ENCODE results near the gene TNF. TPM values are rescaled to one million over a fixed set of nuclear protein-coding genes. Genes with fewer than 3 reads are reported as not detected.

The TNF gene
- total RNA-seq, 1 experiment from 2014 or later = 0.31 TPM

DNA sequence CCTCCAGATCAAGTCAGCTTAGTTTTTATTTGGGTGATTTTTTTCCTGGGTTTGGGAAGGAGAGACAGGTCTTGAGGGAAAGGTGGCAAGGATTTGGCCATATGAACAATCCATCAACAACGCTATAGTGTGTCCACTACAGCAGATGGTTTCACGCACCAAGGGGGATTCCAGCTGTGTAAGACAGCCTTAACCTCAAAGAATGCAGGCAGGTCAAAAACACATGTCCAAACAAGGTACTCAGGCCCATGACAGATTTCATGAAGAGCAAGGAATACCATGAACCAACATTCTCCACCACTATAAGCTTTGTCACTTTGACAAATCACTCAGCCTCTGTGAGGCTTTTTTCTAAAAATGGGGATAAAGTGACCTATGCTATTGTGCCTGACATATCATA, 41.6 kb downstream of the TNF start:
- Mint-ChIP-seq H3K27me3 (ENCODE audit: low read depth) (no peaks in the 10 kb centered on the region; the same call in 1 of the 2 replicates), H3K9me3 (no peaks in the 10 kb centered on the region), H3K4me1 (peaks cover 28% of the 10 kb centered on the region), H3K27ac (peak overlapping the region; percentile 38; the same call in 1 of the 2 replicates), H3K4me3 (no peak overlapping the region), H3K36me3 (peaks cover 8% of the 10 kb centered on the region)
- ChIA-PET CTCF (interaction anchor here (0.6 to 3.5 kb wide), 3 partner anchors 18 to 70 kb away, joined by 3 to 24 read pairs (median 15); partner anchors contain the start of genes ATP6V1G2 and NFKBIL1), POLR2A (no interaction called here)
- ATAC-seq (no peak), DNase-seq (ENCODE audit: low spot score) (no peak)
- TF ChIP-seq SMAD3 (CRISPR knock-in tag; IDR thresholded peaks at IDR 0.05; ENCODE audit: borderline replicate concordance) = no peak
- TF ChIP-seq, protein P1, sequence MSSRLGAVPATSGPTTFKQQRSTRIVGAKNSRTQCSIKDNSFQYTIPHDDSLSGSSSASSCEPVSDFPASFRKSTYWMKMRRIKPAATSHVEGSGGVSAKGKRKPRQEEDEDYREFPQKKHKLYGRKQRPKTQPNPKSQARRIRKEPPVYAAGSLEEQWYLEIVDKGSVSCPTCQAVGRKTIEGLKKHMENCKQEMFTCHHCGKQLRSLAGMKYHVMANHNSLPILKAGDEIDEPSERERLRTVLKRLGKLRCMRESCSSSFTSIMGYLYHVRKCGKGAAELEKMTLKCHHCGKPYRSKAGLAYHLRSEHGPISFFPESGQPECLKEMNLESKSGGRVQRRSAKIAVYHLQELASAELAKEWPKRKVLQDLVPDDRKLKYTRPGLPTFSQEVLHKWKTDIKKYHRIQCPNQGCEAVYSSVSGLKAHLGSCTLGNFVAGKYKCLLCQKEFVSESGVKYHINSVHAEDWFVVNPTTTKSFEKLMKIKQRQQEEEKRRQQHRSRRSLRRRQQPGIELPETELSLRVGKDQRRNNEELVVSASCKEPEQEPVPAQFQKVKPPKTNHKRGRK (CRISPR knock-in tag; IDR thresholded peaks at IDR 0.05; ENCODE audit: borderline replicate concordance) = no peak
- no peak for TF ChIP-seq SP1 (CRISPR knock-in tag; conservative IDR thresholded peaks at IDR 0.05)
- no peak for TF ChIP-seq IRF2 (CRISPR knock-in tag; IDR thresholded peaks at IDR 0.05; ENCODE audit: borderline replicate concordance, low read depth)
- TF ChIP-seq, protein P2, sequence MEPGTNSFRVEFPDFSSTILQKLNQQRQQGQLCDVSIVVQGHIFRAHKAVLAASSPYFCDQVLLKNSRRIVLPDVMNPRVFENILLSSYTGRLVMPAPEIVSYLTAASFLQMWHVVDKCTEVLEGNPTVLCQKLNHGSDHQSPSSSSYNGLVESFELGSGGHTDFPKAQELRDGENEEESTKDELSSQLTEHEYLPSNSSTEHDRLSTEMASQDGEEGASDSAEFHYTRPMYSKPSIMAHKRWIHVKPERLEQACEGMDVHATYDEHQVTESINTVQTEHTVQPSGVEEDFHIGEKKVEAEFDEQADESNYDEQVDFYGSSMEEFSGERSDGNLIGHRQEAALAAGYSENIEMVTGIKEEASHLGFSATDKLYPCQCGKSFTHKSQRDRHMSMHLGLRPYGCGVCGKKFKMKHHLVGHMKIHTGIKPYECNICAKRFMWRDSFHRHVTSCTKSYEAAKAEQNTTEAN (CRISPR knock-in tag; IDR thresholded peaks at IDR 0.05) = no peak
- no peak for TF ChIP-seq ZNF317 (CRISPR knock-in tag; IDR thresholded peaks at IDR 0.05; ENCODE audit: borderline replicate concordance, low read depth)

DNA sequence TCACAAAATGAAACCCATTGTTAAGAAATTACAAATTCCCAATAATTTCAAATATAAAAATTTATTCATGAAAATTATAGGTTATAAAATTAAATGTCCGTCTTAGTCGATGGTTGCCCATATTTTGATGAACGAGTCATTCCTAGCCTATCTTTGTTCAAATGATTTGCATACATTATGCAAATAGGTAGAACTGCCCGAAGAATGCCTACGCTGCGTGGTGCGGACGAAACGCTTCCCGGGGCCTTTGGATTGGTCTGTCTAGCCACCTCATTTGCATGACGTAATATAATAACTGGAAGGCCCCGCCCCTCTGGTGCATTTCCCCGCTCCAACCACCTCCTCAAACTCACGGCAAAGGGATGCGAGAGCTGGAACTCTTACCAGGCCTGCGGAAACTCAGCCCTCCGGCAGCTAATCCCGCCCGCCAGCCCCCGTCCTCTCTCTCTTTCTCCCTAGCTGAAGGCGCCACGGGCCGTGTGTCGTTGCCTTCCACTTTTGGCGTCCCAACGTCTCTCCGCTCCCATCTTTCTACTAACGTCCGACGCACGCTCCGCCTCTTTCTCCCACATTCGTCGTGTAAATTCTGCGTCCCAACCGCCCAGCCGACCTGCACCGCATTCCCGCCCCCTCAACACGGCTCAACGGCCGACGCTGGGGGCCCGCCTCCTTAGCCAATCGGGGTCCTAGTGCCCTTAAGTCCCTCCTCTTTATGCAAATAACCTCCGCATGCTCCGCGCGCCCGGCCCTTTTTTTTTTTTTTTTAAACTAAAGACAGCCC, 44.6 kb downstream of the TNF start:
- DNase-seq (ENCODE audit: low spot score) (peak; percentile 97), ATAC-seq (peak; percentile 91)
- peaks cover 31% of the 10 kb centered on the region for H3K4me1 Mint-ChIP-seq
- ChIA-PET POLR2A (interaction anchor here (0.6 to 1.0 kb wide), 4 partner anchors 41 to 79 kb away, joined by 3 to 5 read pairs (median 4); partner anchors contain the start of genes C6orf47, DDX39B and NFKBIL1), CTCF (interaction anchor here (0.6 to 1.7 kb wide), 4 partner anchors 22 to 117 kb away, joined by 3 to 10 read pairs (median 4); partner anchors contain the start of gene ATP6V1G2)
- H3K9me3 Mint-ChIP-seq = no peaks in the 10 kb centered on the region
- H3K27ac Mint-ChIP-seq = peak overlapping the region; percentile 100
- H3K4me3 Mint-ChIP-seq = peak overlapping the region; percentile 92
- no peaks in the 10 kb centered on the region; the same call in 1 of the 2 replicates for H3K27me3 Mint-ChIP-seq (ENCODE audit: low read depth)
- peaks cover 38% of the 10 kb centered on the region for H3K36me3 Mint-ChIP-seq
- TF ChIP-seq CREM (CRISPR knock-in tag; IDR thresholded peaks at IDR 0.05) = peak; percentile 84
- TF ChIP-seq, protein P3, sequence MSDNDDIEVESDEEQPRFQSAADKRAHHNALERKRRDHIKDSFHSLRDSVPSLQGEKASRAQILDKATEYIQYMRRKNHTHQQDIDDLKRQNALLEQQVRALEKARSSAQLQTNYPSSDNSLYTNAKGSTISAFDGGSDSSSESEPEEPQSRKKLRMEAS (CRISPR knock-in tag; IDR thresholded peaks at IDR 0.05) = peak; percentile 84
- TF ChIP-seq ZNF121 (CRISPR knock-in tag; IDR thresholded peaks at IDR 0.05) = no peak
- TF ChIP-seq, protein P4, sequence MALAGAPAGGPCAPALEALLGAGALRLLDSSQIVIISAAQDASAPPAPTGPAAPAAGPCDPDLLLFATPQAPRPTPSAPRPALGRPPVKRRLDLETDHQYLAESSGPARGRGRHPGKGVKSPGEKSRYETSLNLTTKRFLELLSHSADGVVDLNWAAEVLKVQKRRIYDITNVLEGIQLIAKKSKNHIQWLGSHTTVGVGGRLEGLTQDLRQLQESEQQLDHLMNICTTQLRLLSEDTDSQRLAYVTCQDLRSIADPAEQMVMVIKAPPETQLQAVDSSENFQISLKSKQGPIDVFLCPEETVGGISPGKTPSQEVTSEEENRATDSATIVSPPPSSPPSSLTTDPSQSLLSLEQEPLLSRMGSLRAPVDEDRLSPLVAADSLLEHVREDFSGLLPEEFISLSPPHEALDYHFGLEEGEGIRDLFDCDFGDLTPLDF (CRISPR knock-in tag; IDR thresholded peaks at IDR 0.05) = no peak
- peak; percentile 64; the same call in 1 of the 2 replicates for TF ChIP-seq ZNF232 (CRISPR knock-in tag; IDR thresholded peaks at IDR 0.05)
- TF ChIP-seq TEAD4 (CRISPR knock-in tag; IDR thresholded peaks at IDR 0.05) = no peak
- peak; percentile 37; the same call in 1 of the 2 replicates for TF ChIP-seq NFYB (CRISPR knock-in tag; conservative IDR thresholded peaks at IDR 0.05; ENCODE audit: low read depth)
- TF ChIP-seq, protein P5, sequence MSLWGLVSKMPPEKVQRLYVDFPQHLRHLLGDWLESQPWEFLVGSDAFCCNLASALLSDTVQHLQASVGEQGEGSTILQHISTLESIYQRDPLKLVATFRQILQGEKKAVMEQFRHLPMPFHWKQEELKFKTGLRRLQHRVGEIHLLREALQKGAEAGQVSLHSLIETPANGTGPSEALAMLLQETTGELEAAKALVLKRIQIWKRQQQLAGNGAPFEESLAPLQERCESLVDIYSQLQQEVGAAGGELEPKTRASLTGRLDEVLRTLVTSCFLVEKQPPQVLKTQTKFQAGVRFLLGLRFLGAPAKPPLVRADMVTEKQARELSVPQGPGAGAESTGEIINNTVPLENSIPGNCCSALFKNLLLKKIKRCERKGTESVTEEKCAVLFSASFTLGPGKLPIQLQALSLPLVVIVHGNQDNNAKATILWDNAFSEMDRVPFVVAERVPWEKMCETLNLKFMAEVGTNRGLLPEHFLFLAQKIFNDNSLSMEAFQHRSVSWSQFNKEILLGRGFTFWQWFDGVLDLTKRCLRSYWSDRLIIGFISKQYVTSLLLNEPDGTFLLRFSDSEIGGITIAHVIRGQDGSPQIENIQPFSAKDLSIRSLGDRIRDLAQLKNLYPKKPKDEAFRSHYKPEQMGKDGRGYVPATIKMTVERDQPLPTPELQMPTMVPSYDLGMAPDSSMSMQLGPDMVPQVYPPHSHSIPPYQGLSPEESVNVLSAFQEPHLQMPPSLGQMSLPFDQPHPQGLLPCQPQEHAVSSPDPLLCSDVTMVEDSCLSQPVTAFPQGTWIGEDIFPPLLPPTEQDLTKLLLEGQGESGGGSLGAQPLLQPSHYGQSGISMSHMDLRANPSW (CRISPR knock-in tag; conservative IDR thresholded peaks at IDR 0.05; ENCODE audit: low read depth) = no peak
- TF ChIP-seq ETV6 (CRISPR knock-in tag; IDR thresholded peaks at IDR 0.05) = 0 out of 2 replicates have a peak, but pooled peaks have one; percentile 29
- TF ChIP-seq, protein P6, sequence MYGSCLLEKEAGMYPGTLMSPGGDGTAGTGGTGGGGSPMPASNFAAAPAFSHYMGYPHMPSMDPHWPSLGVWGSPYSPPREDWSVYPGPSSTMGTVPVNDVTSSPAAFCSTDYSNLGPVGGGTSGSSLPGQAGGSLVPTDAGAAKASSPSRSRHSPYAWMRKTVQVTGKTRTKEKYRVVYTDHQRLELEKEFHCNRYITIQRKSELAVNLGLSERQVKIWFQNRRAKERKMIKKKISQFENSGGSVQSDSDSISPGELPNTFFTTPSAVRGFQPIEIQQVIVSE (CRISPR knock-in tag; IDR thresholded peaks at IDR 0.05; ENCODE audit: borderline replicate concordance) = no peak
- TF ChIP-seq, protein P7, sequence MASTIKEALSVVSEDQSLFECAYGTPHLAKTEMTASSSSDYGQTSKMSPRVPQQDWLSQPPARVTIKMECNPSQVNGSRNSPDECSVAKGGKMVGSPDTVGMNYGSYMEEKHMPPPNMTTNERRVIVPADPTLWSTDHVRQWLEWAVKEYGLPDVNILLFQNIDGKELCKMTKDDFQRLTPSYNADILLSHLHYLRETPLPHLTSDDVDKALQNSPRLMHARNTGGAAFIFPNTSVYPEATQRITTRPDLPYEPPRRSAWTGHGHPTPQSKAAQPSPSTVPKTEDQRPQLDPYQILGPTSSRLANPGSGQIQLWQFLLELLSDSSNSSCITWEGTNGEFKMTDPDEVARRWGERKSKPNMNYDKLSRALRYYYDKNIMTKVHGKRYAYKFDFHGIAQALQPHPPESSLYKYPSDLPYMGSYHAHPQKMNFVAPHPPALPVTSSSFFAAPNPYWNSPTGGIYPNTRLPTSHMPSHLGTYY (CRISPR knock-in tag; IDR thresholded peaks at IDR 0.05) = no peak
- TF ChIP-seq NFE2L1 (CRISPR knock-in tag; IDR thresholded peaks at IDR 0.05) = 0 out of 2 replicates have a peak, but pooled peaks have one; percentile 10
- TF ChIP-seq, protein P8, sequence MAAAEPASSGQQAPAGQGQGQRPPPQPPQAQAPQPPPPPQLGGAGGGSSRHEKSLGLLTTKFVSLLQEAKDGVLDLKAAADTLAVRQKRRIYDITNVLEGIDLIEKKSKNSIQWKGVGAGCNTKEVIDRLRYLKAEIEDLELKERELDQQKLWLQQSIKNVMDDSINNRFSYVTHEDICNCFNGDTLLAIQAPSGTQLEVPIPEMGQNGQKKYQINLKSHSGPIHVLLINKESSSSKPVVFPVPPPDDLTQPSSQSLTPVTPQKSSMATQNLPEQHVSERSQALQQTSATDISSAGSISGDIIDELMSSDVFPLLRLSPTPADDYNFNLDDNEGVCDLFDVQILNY (CRISPR knock-in tag; IDR thresholded peaks at IDR 0.05) = peak; percentile 89
- TF ChIP-seq, protein P9, sequence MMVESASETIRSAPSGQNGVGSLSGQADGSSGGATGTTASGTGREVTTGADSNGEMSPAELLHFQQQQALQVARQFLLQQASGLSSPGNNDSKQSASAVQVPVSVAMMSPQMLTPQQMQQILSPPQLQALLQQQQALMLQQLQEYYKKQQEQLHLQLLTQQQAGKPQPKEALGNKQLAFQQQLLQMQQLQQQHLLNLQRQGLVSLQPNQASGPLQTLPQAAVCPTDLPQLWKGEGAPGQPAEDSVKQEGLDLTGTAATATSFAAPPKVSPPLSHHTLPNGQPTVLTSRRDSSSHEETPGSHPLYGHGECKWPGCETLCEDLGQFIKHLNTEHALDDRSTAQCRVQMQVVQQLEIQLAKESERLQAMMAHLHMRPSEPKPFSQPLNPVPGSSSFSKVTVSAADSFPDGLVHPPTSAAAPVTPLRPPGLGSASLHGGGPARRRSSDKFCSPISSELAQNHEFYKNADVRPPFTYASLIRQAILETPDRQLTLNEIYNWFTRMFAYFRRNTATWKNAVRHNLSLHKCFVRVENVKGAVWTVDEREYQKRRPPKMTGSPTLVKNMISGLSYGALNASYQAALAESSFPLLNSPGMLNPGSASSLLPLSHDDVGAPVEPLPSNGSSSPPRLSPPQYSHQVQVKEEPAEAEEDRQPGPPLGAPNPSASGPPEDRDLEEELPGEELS (CRISPR knock-in tag; IDR thresholded peaks at IDR 0.05) = no peak
